Pons (tissue), 1 donor: ENCODE measurements around the gene ENOX2.

Experiments
- DNase-seq: peaks from one replicate; pipeline ENCODE4 v3.0.0-alpha.2; 2016; ENCODE audit warnings: low spot score

The ENOX2 gene

DNA sequence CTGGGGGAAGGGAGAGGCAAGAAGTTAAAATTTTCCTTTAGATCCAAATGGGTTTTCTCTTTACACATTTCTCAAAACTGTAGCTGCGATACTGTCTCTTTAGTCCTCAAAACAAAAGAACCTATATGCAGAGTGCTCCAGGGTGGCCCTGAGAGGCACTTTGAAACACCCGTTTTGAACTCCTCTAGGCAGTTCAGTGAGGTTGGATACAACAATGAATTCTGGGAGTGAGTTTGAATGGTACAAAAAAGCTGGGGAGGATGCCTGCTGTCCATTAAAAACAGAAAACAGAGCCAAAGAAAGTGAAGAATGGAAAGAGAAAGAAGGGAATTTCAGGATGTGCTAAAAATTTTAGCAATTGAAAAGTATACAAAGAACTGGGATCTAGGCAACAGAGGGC lies 23.1 kb downstream of the ENOX2 start:
- no peak for DNase-seq

GRCh38 chrX:130878350-130879341 lies 24.4 kb downstream of the ENOX2 start:
- DNase-seq, result peak; percentile 38

- no peak for DNase-seq
These were observed 25.1 kb downstream of the ENOX2 start for GRCh38 chrX:130877892-130878341.

DNA sequence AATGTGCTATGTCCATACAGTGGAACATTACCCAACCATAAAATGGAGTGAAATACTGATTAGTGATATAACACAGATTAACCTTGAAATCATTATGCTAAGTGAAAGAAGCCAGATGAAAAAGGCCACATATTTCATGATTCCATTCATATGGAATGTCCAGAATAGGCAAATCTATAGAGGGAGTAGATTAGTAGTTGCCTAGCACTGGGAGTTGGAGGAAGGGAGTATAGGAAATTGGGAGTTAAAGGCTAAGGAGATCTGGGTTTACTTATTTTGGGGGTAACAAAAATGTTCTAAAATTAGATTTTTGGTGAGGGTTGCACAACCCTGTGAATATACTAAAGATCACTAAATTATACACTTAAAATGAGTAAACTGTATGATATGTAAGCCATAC lies 26.8 kb downstream of the ENOX2 start:
- no peak for DNase-seq

GRCh38 chrX:130874751-130875150 lies 28.3 kb downstream of the ENOX2 start:
- no peak for DNase-seq

- DNase-seq, result no peak
These were observed 33.8 kb downstream of the ENOX2 start for GRCh38 chrX:130869239-130869638.

- DNase-seq, result no peak
These were observed 41.5 kb downstream of the ENOX2 start for GRCh38 chrX:130861462-130861861.

DNA sequence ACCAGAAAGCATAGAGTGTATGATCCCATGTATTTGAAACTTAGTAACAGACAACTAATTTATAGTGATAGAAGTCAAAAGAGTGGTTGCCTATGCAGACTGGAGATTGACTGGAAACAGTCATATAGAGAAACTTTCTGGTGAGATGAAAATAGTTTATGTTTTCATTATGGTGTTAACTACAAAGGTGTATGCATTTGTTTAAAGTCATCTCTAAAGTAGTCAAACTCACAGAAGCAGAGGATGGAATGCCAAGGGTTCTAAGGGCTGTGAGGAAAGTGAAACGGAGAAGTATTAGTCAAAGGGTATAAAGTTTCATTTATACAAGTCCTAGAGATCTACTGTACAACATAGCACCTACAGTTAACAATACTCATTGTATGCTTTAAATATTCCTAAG lies 45.8 kb downstream of the ENOX2 start:
- DNase-seq, result no peak

GRCh38 chrX:130851569-130851968 lies 51.4 kb downstream of the ENOX2 start:
- DNase-seq, result no peak

DNA sequence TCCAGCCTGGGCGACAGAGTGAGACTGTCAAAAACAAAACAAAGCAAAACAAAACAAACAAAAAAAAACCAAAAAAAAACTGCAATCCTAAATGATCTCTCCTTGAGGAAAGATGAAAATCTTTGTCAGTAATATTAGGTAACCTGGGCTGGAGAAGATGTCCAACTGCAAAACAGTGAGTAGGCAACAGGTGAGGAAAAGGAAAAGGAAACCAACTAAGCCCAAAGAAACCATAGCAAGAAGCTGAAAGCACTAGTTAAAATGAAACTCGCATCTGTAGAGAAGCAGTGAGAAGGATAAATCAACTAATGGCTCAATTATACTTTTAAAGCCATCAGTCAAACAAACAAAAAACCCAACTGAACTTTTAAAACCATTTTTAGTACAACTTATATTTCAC lies 54.2 kb downstream of the ENOX2 start:
- DNase-seq, result no peak

GRCh38 chrX:130846746-130847145 lies 56.3 kb downstream of the ENOX2 start:
- no peak for DNase-seq

DNA sequence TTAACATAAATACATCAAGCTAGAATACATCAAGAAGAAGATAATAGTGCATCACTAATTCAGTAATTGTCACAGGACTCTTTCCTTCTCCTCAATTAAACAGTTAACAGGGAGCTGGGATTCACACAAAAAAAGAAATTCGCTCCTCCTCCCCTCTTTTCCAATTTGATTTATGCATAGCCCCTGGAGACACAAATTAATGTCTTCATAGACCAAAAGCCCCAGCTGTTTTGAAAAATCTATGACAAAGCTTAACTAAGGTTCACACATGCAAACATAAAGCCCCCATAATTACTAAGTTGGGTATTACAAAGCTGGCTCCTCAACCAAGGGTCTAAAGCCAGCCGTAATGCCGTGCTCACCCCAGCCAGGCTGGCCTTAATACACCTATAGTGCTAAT lies 61.2 kb downstream of the ENOX2 start:
- no peak for DNase-seq

DNA sequence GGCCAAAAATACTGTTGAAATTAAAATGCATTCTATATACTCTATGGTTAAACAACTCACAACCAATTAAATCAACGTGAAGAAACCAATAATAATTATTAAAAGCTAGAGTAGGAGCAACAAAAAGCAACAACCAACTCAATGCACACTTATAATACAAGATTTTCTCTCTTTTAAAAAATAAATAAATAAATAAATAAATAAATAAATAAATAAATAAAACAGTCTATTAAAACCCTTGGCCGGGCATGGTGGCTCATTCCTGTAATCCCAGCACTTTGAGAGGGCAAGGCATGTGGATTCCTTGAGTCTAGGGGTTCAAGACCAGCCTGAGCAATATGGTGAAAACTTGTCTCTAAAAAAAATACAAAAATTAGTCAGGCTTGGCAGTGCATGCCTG lies 62.7 kb downstream of the ENOX2 start:
- no peak for DNase-seq

- DNase-seq, result no peak
These were observed 66.6 kb downstream of the ENOX2 start for GRCh38 chrX:130836447-130836846.

DNA sequence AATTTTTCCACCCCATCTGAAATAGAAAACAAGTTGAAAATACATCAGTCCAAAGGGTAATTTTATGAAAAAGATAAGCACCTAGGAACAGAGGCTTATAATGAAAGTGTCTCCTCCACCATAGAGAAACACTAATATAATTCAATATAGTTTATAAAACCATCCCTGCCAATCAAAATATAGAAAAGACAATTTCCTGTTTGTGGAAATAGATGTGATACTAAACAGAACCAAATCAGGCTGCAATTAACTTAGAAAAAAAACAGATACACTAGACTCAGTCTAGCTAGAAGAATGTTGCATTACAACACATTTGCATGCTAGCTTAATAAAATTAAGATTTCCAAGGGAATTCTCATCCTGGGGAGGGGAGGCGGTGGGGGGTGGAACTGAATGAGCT lies 68.2 kb downstream of the ENOX2 start:
- no peak for DNase-seq

DNA sequence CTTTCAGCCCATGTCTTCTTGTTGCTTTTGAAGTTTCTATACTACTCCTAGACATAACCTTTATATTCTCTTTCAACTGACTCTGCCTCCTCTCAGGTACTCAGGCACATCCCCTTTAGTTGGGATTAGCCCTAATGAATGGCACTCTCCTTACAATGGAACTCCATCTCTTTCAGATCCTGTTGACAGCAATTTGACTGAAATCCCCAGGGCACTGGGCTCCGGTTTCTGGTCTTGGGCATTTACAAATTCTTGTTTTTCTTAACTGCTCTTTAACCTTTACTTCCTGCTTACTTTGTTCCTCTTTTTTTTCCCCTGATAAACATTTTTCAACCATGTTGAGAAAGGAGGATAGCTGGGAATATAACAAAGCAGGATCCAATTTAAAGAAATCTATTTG lies 68.9 kb downstream of the ENOX2 start:
- DNase-seq, result no peak

DNA sequence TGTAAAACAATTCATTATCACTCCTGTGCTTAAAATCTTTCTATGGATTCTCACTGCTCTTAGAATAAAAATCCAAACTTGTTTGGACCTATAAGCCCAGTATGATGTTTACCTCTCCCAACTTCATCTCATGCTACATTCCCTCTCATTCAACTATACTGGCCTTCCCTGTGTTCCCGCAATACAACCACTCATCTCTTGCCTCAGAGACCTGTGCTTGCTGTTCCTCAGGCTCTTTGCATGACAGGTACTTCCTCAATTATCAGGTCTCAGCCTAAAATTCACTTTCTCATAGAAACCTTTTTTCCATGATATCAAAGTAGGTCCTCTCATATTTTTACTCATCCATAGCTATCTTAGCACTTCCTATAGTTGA lies 71.7 kb downstream of the ENOX2 start:
- DNase-seq, result no peak

DNA sequence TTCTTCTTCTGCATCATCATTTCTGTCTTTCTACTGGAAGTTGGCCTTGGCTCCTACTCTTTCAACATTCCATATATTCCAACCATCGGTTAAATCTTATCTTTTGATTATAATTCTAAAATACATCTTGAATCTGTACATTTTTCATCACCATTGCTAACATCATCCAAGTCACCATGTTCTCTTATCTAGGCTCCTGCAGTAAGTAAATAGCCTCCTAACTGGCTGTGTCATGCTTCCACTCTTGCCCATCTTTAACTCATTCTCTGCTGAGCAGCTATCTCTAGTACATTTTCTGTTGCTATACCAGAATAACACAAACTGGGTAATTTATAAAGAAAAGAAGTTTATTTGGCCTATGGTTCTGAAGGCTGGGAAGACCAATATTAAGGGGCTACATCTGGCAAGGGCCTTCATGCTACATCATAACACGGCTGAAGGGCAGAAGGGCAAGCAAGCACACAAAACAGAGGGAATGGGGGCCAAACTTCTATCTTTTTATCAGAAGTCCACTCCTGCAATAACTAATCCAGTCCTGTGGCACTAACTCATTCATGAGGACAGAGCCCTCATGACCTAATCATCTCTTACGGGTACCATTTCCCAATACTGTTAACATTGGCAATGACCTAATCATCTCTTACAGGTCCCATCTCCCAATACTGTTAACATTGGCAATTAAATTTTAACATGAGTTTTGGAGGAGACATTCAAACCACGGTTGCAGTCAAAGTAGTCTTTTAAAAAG lies 72.2 kb downstream of the ENOX2 start:
- DNase-seq, result no peak

GRCh38 chrX:130829526-130830515 lies 73.2 kb downstream of the ENOX2 start:
- peak; percentile 78 for DNase-seq

DNA sequence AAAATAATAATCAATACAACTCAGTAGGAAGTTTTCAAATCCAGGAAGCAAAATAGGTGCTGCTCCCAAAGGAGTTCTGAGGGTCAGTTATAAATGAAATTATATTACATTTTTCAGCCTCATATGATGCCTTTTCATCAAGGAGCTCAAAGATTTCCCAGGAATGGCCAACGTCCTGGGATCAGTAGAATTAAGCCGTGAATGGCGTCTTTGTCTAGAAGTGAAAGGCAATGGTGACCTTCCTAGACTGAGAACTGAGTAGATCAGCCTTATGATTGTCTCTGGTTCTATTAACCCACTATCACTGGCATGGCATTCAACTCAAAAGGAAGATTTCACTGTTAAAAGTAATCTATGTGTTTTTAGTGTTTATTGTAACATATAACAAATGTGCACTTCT lies 74.4 kb downstream of the ENOX2 start:
- no peak for DNase-seq

GRCh38 chrX:130827648-130828047 lies 75.4 kb downstream of the ENOX2 start:
- no peak for DNase-seq

DNA sequence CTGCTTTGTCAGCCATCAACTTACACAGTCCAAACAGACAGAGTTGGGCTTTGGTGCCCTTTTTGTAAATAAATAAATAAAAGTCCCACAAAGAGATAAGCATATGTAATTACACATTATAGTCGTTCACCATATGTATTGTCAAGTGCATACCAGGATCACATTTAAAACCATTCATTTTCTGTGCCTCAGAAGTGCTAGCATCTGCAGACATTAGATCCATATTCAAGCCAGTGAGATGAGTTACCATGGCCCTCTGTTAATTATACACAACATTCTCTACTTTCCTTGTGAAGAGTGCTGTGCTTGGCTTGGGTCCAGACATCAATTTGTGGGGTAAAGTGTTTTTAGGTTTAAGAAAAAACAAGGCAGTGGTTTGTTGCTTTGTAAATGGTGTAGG lies 76.8 kb downstream of the ENOX2 start:
- DNase-seq, result no peak
